Neuronal stem cell (in vitro differentiated cells): ENCODE measurements around the gene TMPRSS6.

Experiments
- DNase-seq: peaks from one replicate; pipeline ENCODE4 v3.0.0-alpha.2; 2013; ENCODE audit warnings: low spot score
- H2AFZ ChIP-seq: one replicate; pipeline ENCODE4 v1.6.1; 2013; ENCODE audit warnings: mild to moderate bottlenecking, low read length, inconsistent platforms
- H2AK5ac ChIP-seq: 2 replicates; pipeline ENCODE4 v1.6.1; 2013; ENCODE audit warnings: low read depth, mild to moderate bottlenecking, inconsistent platforms, low read length, moderate library complexity, mixed read lengths
- H2BK120ac ChIP-seq: 2 replicates; pipeline ENCODE4 v1.6.1; 2013; ENCODE audit warnings: low read depth, mild to moderate bottlenecking, inconsistent platforms, low read length, moderate library complexity, mixed read lengths
- H2BK12ac ChIP-seq: one replicate; pipeline ENCODE4 v1.6.1; 2013; ENCODE audit warnings: low read length, inconsistent platforms
- H2BK15ac ChIP-seq: 2 replicates; pipeline ENCODE4 v1.6.1; 2013; ENCODE audit warnings: mild to moderate bottlenecking, low read length, inconsistent platforms, mixed read lengths
- H2BK5ac ChIP-seq: one replicate; pipeline ENCODE4 v1.6.1; 2013; ENCODE audit warnings: inconsistent platforms, mild to moderate bottlenecking, low read length, moderate library complexity
- H3K14ac ChIP-seq: one replicate; pipeline ENCODE4 v1.6.1; 2013; ENCODE audit warnings: low read length, inconsistent platforms
- H3K18ac ChIP-seq: 2 replicates; pipeline ENCODE4 v1.6.1; 2013; ENCODE audit warnings: low read length, inconsistent platforms
- H3K23ac ChIP-seq: 2 replicates; pipeline ENCODE4 v1.6.1; 2013; ENCODE audit warnings: low read depth, mild to moderate bottlenecking, mixed read lengths, low read length, inconsistent platforms; ENCODE audit not compliant: poor library complexity
- H3K27ac ChIP-seq: replicated peaks from 3 replicates; pipeline ENCODE4 v1.5.1; 2013; ENCODE audit warnings: low read length, inconsistent platforms
- H3K27me3 ChIP-seq, 3 experiments: 2 replicates each; pipeline ENCODE4 v1.6.1; 2013; ENCODE audit warnings: low read length in 3 of 3, mild to moderate bottlenecking in 2 of 3, inconsistent platforms in 1 of 3, low read depth in 1 of 3, mixed read lengths in 1 of 3, moderate library complexity in 1 of 3; ENCODE audit not compliant: control insufficient read depth in 3 of 3, insufficient read depth in 3 of 3
- H3K36me3 ChIP-seq, 2 donors: replicated peaks in 1 of 2; 2 replicates each; pipeline ENCODE4 v1.6.1; 2013; ENCODE audit warnings: low read length in 2 of 2; ENCODE audit not compliant: control insufficient read depth in 2 of 2, insufficient read depth in 2 of 2
- H3K4ac ChIP-seq: 2 replicates; pipeline ENCODE4 v1.6.1; 2013; ENCODE audit warnings: inconsistent platforms, mild to moderate bottlenecking, low read length, moderate library complexity
- H3K4me1 ChIP-seq, 2 donors: 1 replicate in 1 of 2; 2 replicates in 1 of 2; pipeline ENCODE4 v1.6.1; 2013; ENCODE audit warnings: low read length in 2 of 2, low read depth in 1 of 2; ENCODE audit not compliant: control insufficient read depth in 2 of 2, insufficient read depth in 1 of 2
- H3K4me2 ChIP-seq: one replicate; pipeline ENCODE4 v1.6.1; 2013; ENCODE audit warnings: mild to moderate bottlenecking, low read length, inconsistent platforms; ENCODE audit not compliant: insufficient read depth, poor library complexity, severe bottlenecking
- H3K4me3 ChIP-seq, 2 donors: 2 replicates each; pipeline ENCODE4 v1.5.1; 2013; ENCODE audit warnings: low read length in 2 of 2, mild to moderate bottlenecking in 2 of 2, inconsistent platforms in 1 of 2, moderate library complexity in 1 of 2
- H3K79me1 ChIP-seq: one replicate; pipeline ENCODE4 v1.6.1; 2013; ENCODE audit warnings: low read depth, mild to moderate bottlenecking, inconsistent platforms, low read length, moderate library complexity
- H3K9ac ChIP-seq: one replicate; pipeline ENCODE4 v1.6.1; 2013; ENCODE audit warnings: mild to moderate bottlenecking, low read depth, low read length, inconsistent platforms; ENCODE audit not compliant: poor library complexity
- H3K9me3 ChIP-seq, 2 donors: replicated peaks in 1 of 2; 2 replicates each; pipeline versions ENCODE3 to v1.6.1; 2013; ENCODE audit warnings: low read length in 2 of 2, mild to moderate bottlenecking in 2 of 2, inconsistent platforms in 1 of 2, low read depth in 1 of 2, mixed read lengths in 1 of 2, moderate library complexity in 1 of 2; ENCODE audit not compliant: control insufficient read depth in 2 of 2, insufficient read depth in 1 of 2
- H4K8ac ChIP-seq: one replicate; pipeline ENCODE4 v1.6.1; 2013; ENCODE audit warnings: low read depth, mild to moderate bottlenecking, inconsistent platforms, low read length, moderate library complexity
- H4K91ac ChIP-seq: one replicate; pipeline ENCODE4 v1.6.1; 2013; ENCODE audit warnings: low read length, low read depth, mild to moderate bottlenecking, inconsistent platforms; ENCODE audit not compliant: poor library complexity
- WGBS, 2 donors: extraction: QIAGEN DNeasy Blood & Tissue Kit; methylation state at CpG; one replicate each; pipeline ENCODE4 v1.1.7; 2013; ENCODE audit warnings: missing lambda C conversion rate in 2 of 2, mixed read lengths in 1 of 2; ENCODE audit not compliant: insufficient read length in 2 of 2, insufficient replicate concordance in 1 of 2; ENCODE audit errors: extremely low coverage in 2 of 2; 5-methylcytosine and 5-hydroxymethylcytosine counted together

Gene TMPRSS6

GRCh38 chr22:37107816-37108621 lies 1.5 kb downstream of the TMPRSS6 start:
- H2AFZ ChIP-seq, result no peak overlapping the region
- peak overlapping the region; percentile 95 for H2AK5ac ChIP-seq
- no peaks in the 10 kb centered on the region for H3K36me3 ChIP-seq
- WGBS, 2 donors, result no CpG with 5 or more reads among the region's 18 CpGs
- H3K23ac ChIP-seq, result peak overlapping the region; percentile 34
- H3K4ac ChIP-seq, result no peak overlapping the region
- H3K4me3 ChIP-seq, result no peak overlapping the region
- H2BK15ac ChIP-seq, result no peak overlapping the region
- H2BK120ac ChIP-seq, result no peak overlapping the region
- peaks cover 0 to 3% of the 10 kb centered on the region in 2 donors for H3K4me1 ChIP-seq
- peaks cover 0 to 43% (median 0%) of the 10 kb centered on the region in 3 experiments for H3K27me3 ChIP-seq
- no peak for DNase-seq
- no peak overlapping the region for H4K8ac ChIP-seq
- H3K79me1 ChIP-seq, result no peaks in the 10 kb centered on the region
- H3K27ac ChIP-seq, result no peak overlapping the region
- H2BK5ac ChIP-seq, result no peak overlapping the region
- no peaks in the 10 kb centered on the region for H3K9me3 ChIP-seq
- no peak overlapping the region for H4K91ac ChIP-seq
- H3K18ac ChIP-seq, result peak overlapping the region; percentile 62
- H3K9ac ChIP-seq, result no peak overlapping the region
- H3K4me2 ChIP-seq, result no peak overlapping the region
- no peak overlapping the region for H2BK12ac ChIP-seq
- no peak overlapping the region for H3K14ac ChIP-seq

GRCh38 chr22:37105990-37106389 lies 3.5 kb downstream of the TMPRSS6 start:
- WGBS, 2 donors, result no CpG with 5 or more reads among the region's 5 CpGs
- Histone ChIP-seq H4K91ac (no peak overlapping the region), H3K14ac (no peak overlapping the region), H3K4me2 (no peak overlapping the region), H3K23ac (no peak overlapping the region), H2BK120ac (no peak overlapping the region), H3K4me3 (no peak overlapping the region), H3K36me3 (no peaks in the 10 kb centered on the region), H2BK15ac (no peak overlapping the region), H3K27ac (no peak overlapping the region), H3K4me1 (peaks cover 0 to 3% of the 10 kb centered on the region in 2 donors), H3K79me1 (no peaks in the 10 kb centered on the region), H4K8ac (no peak overlapping the region), H2AFZ (no peak overlapping the region), H2BK5ac (no peak overlapping the region), H3K9me3 (no peaks in the 10 kb centered on the region), H3K9ac (no peak overlapping the region), H3K4ac (no peak overlapping the region), H2AK5ac (peak overlapping the region; percentile 30), H3K18ac (no peak overlapping the region), H2BK12ac (no peak overlapping the region), H3K27me3 (peaks cover 0 to 54% (median 0%) of the 10 kb centered on the region in 3 experiments)
- DNase-seq, result no peak

- no peaks in the 10 kb centered on the region for H3K79me1 ChIP-seq
- no peaks in the 10 kb centered on the region for H3K9me3 ChIP-seq
- no peaks in the 10 kb centered on the region for H3K36me3 ChIP-seq
- no peak overlapping the region for H4K8ac ChIP-seq
- no peak overlapping the region for H3K4me3 ChIP-seq
- no peak overlapping the region for H3K14ac ChIP-seq
- H3K9ac ChIP-seq, result no peak overlapping the region
- H2BK12ac ChIP-seq, result no peak overlapping the region
- H3K18ac ChIP-seq, result no peak overlapping the region
- H3K23ac ChIP-seq, result no peak overlapping the region
- H2AK5ac ChIP-seq, result no peak overlapping the region
- H3K27ac ChIP-seq, result no peak overlapping the region
- H3K4me1 ChIP-seq, result peaks cover 0 to 3% of the 10 kb centered on the region in 2 donors
- no peak overlapping the region for H3K4ac ChIP-seq
- peak overlapping the region; percentile 8 for H2AFZ ChIP-seq
- H3K4me2 ChIP-seq, result no peak overlapping the region
- no peak overlapping the region for H2BK15ac ChIP-seq
- no peak overlapping the region for H4K91ac ChIP-seq
- WGBS, 2 donors, result no CpG with 5 or more reads among the region's 7 CpGs
- no peak overlapping the region for H2BK120ac ChIP-seq
- no peak overlapping the region for H2BK5ac ChIP-seq
- no peak for DNase-seq
- peaks cover 0 to 59% (median 0%) of the 10 kb centered on the region in 3 experiments for H3K27me3 ChIP-seq
These were observed 4.4 kb downstream of the TMPRSS6 start for GRCh38 chr22:37105154-37105553.

- no peak overlapping the region for H3K4me2 ChIP-seq
These were observed 5.7 kb downstream of the TMPRSS6 start for GRCh38 chr22:37103656-37104452.

More at GRCh38 chr22:37103656-37104452, 5.7 kb downstream of the TMPRSS6 start:
- H3K27ac ChIP-seq, result no peak overlapping the region
- no peak overlapping the region for H4K8ac ChIP-seq
- H3K4ac ChIP-seq, result no peak overlapping the region
- no peak overlapping the region for H2BK120ac ChIP-seq
- H3K9ac ChIP-seq, result no peak overlapping the region
- no peak overlapping the region for H2BK12ac ChIP-seq
- no peak overlapping the region for H4K91ac ChIP-seq
- peak overlapping the region; percentile 56 for H2BK15ac ChIP-seq
- H3K18ac ChIP-seq, result no peak overlapping the region
- H3K27me3 ChIP-seq, result peaks cover 0 to 63% (median 0%) of the 10 kb centered on the region in 3 experiments
- WGBS, 2 donors, result no CpG with 5 or more reads among the region's 14 CpGs
- H2BK5ac ChIP-seq, result peak overlapping the region; percentile 3
- H3K36me3 ChIP-seq, result no peaks in the 10 kb centered on the region
- DNase-seq, result no peak
- no peaks in the 10 kb centered on the region for H3K79me1 ChIP-seq
- H2AK5ac ChIP-seq, result peak overlapping the region; percentile 35
- H3K4me1 ChIP-seq, result peaks cover 0 to 3% of the 10 kb centered on the region in 2 donors
- H3K14ac ChIP-seq, result no peak overlapping the region
- no peak overlapping the region for H3K23ac ChIP-seq
- no peak overlapping the region for H2AFZ ChIP-seq
- no peaks in the 10 kb centered on the region for H3K9me3 ChIP-seq
- H3K4me3 ChIP-seq, result no peak overlapping the region
